Adrenal gland (tissue), 12 donors: ENCODE results near the gene AFAP1L2. TPM values are rescaled to one million over a fixed set of nuclear protein-coding genes. Genes with fewer than 3 reads are reported as not detected.

Experiments used
- DNase-seq, 7 donors: peaks; one replicate each; pipeline ENCODE4 v3.0.0-alpha.2; 2019 to 2020
- H3K27ac ChIP-seq, 5 donors: fragments of 200-600 bp; sonication (generic) in 4 of 5; 1 replicate in 3 of 5; 2 replicates in 2 of 5; pipeline versions ENCODE4 v1.5.1 to v1.8.0; 2016 to 2020; ENCODE audit warnings: mild to moderate bottlenecking in 1 of 5
- H3K27me3 ChIP-seq: fragments of 200-600 bp; 2 replicates; pipeline ENCODE4 v1.8.0; 2021
- H3K36me3 ChIP-seq, 2 donors: fragments of 200-600 bp; replicated peaks in 1 of 2; 1 replicate in 1 of 2; 2 replicates in 1 of 2; pipeline versions ENCODE4 v1.5.1 to v1.8.0; 2018 to 2022
- H3K4me1 ChIP-seq, 2 donors: fragments of 200-600 bp; replicated peaks in 1 of 2; 1 replicate in 1 of 2; 2 replicates in 1 of 2; pipeline versions ENCODE4 v1.5.1 to v1.8.0; 2018 to 2021
- H3K4me3 ChIP-seq, 4 donors: fragments of 200-600 bp; sonication (generic) in 3 of 4; one replicate each; pipeline ENCODE4 v1.5.1; 2016 to 2018
- H3K9me3 ChIP-seq, 3 donors: fragments of 200-600 bp; sonication (generic) in 1 of 3; replicated peaks in 1 of 3; 1 replicate in 2 of 3; 2 replicates in 1 of 3; pipeline versions ENCODE4 v1.5.1 to v1.8.0; 2016 to 2021
- CTCF ChIP-seq, 6 experiments: fragments of 450-650 bp in 4 of 6; fragments of 200-600 bp in 2 of 6; sonication (generic) in 1 of 6; IDR thresholded peaks; 1 replicate in 5 of 6; 2 replicates in 1 of 6; pipeline versions ENCODE4 v1.5.1 to v1.8.0; 2016 to 2021; ENCODE audit warnings: antibody characterized with exemption in 6 of 6, mild to moderate bottlenecking in 2 of 6, moderate library complexity in 1 of 6
- POLR2A ChIP-seq, 2 donors: fragments of 450-650 bp; IDR thresholded peaks; one replicate each; pipeline ENCODE4 v1.6.1; 2017; ENCODE audit warnings: antibody characterized with exemption in 2 of 2, mild to moderate bottlenecking in 2 of 2, moderate library complexity in 1 of 2
- WGBS, 4 donors: extraction: QIAGEN DNeasy Blood & Tissue Kit in 2 of 4; methylation state at CpG; one replicate each; pipeline versions ENCODE4 v1.1.5 to v1.1.7; 2013 to 2017; 5-methylcytosine and 5-hydroxymethylcytosine counted together
- intact Hi-C, 2 donors: fragments of 100-400 bp; cut with DNase I; formaldehyde crosslinking; loops; one replicate each; pipeline versions ENCODE4 v1.14.1 to v1.15.0; 2022 to 2023
- polyA plus RNA-seq, 3 donors: library from polyadenylated mRNA; stranded (reverse); fragments of 200-250 nt in 2 of 3; fragments of 350-450 nt in 1 of 3; fragmentation: Illumina TruSeq in 1 of 3; extraction: RNeasy Lipid Tissue Mini Kit (QIAGEN cat#74804) in 1 of 3; gene quantifications; one replicate each; pipeline ENCODE4 v1.2.3, GENCODE V29; 2013 to 2014
- total RNA-seq, 9 donors: library from RNA; depleted of rRNA in 4 of 9; stranded (reverse); fragments of >200 nt in 4 of 9; fragments of 120-200 nt in 1 of 9; fragmentation: NEBNext Ultra II Directional in 1 of 9; extraction: Animal tissue kit (Norgen Biotek cat#: 25700) in 1 of 9; gene quantifications; one replicate each; pipeline versions ENCODE4 v1.1.0 to v1.2.4, GENCODE V29; 2013 to 2023
- donor health status: healthy with polysubstance abuse.
- donor health status: Bipolar disorder and iron deficiency.
- donor health status: DM: yes; HTN: yes; CAD: no.
- donor health status: DM: no; HTN: no; CAD: no.
- donor health status: DM: no; HTN: no; CAD: no.
- donor health status: DM: yes; HTN: yes; CAD: no.

Gene AFAP1L2
- total and polyA plus RNA-seq, 12 donors, result 1.4 to 9.4 (median 3.7) TPM

GRCh38 chr10:114283091-114283490 is 121.2 kb downstream of the AFAP1L2 start:
- Histone ChIP-seq H3K27ac (no peak overlapping the region), H3K36me3 (no peaks in the 10 kb centered on the region), H3K4me1 (no peaks in the 10 kb centered on the region), H3K27me3 (peaks cover 7% of the 10 kb centered on the region), H3K4me3 (no peak overlapping the region), H3K9me3 (no peaks in the 10 kb centered on the region)
- DNase-seq, result peak in 1 of 7 donors; percentile 1
- WGBS, 4 donors, result 89 to 97% (median 94%) methylated on average over 7 to 10 of the region's 10 CpGs
- TF ChIP-seq CTCF (IDR thresholded peaks at IDR 0.05), result no peak
- intact Hi-C loops, result no loop called here

DNA sequence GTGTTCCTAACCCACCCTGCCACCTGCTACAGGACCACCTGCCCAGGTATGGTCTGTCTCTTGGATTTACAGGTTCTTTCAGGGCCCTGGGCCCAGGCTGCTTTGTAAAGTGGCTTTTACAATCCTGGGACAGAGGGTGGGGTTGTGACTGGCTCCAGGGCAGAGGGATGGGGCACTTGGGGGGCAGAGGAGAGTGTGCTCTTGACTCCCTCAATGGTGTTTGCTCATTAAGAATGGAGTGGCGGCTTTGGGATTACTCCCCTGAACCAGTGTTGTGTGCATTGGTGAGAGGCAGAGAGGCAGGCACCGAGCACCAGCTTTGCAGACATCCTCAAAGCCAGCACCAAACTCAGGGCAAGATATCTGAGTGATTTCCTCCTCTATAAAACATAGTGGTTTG is 121.8 kb downstream of the AFAP1L2 start:
- H3K4me3 ChIP-seq, result no peak overlapping the region
- TF ChIP-seq POLR2A (IDR thresholded peaks at IDR 0.05) (no peak), CTCF (IDR thresholded peaks at IDR 0.05) (no peak)
- peaks cover 7% of the 10 kb centered on the region for H3K27me3 ChIP-seq
- H3K27ac ChIP-seq, result no peak overlapping the region
- H3K36me3 ChIP-seq, result no peaks in the 10 kb centered on the region
- WGBS, 4 donors, result 90 to 95% (median 93%) methylated on average over 2 of the region's 2 CpGs
- H3K4me1 ChIP-seq, result no peaks in the 10 kb centered on the region
- intact Hi-C loops, result no loop called here
- no peaks in the 10 kb centered on the region for H3K9me3 ChIP-seq
- peak in 1 of 7 donors; percentile 3 for DNase-seq

GRCh38 chr10:114281461-114281860 is 122.8 kb downstream of the AFAP1L2 start:
- intact Hi-C loops, result no loop called here
- DNase-seq, result peak in 1 of 7 donors; percentile 0

GRCh38 chr10:114281006-114281405 is 123.3 kb downstream of the AFAP1L2 start:
- 62 to 77% (median 70%) methylated on average over 6 to 7 of the region's 7 CpGs for WGBS, 4 donors
- Histone ChIP-seq H3K27ac (no peak overlapping the region), H3K4me1 (no peaks in the 10 kb centered on the region), H3K9me3 (no peaks in the 10 kb centered on the region), H3K4me3 (no peak overlapping the region), H3K27me3 (peaks cover 7% of the 10 kb centered on the region), H3K36me3 (no peaks in the 10 kb centered on the region)
- intact Hi-C loops, result no loop called here
- TF ChIP-seq CTCF (IDR thresholded peaks at IDR 0.05) (no peak), POLR2A (IDR thresholded peaks at IDR 0.05) (no peak)
- no peak for DNase-seq

More at GRCh38 chr10:114281461-114281860, 122.8 kb downstream of the AFAP1L2 start:
- H3K27ac ChIP-seq, result no peak overlapping the region
- H3K9me3 ChIP-seq, result no peaks in the 10 kb centered on the region
- H3K27me3 ChIP-seq, result peaks cover 7% of the 10 kb centered on the region
- WGBS, 4 donors, result 67 to 87% (median 77%) methylated on average over 5 of the region's 5 CpGs
- H3K4me3 ChIP-seq, result no peak overlapping the region
- no peak for TF ChIP-seq POLR2A (IDR thresholded peaks at IDR 0.05)
- no peak for TF ChIP-seq CTCF (IDR thresholded peaks at IDR 0.05)
- H3K4me1 ChIP-seq, result no peaks in the 10 kb centered on the region
- no peaks in the 10 kb centered on the region for H3K36me3 ChIP-seq
